Measurements from ENCODE around the gene ELP1.

ELP1 gene

DNA sequence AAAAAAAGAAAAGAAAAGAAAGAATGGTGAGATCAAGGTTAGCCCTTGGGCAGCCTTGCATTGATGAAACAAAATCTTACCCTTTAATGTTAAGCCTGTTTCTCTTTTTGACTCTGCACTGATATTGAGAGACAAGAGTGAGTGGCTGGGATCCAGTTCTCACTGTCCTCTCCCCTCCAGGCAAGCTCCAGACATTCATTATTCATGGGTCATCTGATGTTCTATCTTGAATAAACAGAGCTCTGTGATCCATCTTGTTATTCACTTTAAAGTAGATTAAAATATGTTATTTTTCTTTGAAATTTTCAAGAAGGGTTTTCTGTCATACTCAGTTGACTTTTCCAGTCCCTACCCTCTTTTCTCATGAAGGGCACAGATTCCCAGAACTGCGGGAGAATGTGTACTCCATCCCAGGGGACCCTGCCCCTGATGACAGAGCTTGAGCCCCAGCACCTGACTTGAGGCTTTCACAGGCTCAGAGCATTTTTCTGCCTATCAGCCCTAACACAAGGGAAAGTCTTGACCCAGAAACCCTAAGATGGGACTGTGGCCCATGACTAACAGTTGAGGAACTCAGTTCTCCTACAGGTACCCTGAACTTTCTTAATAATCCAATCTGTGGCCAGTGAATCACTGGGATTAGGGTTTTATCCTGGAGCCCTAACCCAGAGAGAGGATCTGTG is 102.3 kb downstream of the ELP1 start:
- DNase-seq (ENCODE audit: low read depth in 1 of 2, low spot score in 1 of 2) = no peak

DNA sequence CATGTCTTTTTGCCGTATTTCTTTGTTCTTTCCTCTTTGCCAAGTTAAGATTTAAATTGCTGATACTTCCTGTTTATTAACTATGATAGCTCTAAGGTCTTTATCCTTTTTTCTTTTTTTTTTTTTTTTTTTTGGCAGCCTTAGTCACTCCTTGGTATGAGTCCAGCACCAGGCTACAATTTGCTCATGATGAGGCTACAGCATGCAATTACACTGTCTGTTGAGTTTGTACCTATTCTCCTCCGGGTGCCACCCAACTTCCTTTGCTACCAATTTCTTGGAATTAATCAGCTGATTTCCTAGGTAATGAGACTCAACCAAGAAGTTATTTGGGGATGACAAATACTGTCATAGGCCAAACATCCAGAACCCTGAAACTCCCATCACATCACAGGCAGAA is 103.7 kb downstream of the ELP1 start:
- no peak for DNase-seq (ENCODE audit: low read depth in 1 of 2, low spot score in 1 of 2)

DNA sequence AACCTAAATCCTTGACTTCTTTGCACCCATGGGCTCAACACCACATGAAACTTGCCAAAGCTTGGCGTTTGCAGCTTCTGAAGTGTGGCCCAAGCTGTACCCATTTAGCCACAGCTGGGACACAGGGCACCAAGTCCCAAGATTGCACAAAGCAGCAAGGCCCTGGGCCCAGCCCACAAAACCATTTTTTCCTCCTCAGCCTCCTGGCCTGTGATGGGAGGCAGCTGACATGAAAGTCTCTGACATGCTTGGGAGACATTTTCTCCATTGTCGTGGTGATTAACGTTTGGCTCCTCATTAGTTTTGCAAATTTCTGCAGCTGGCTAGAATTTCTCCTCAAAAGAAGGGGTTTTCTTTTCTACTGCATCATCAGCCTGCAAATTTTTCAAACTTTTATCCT is 110.1 kb downstream of the ELP1 start:
- DNase-seq (ENCODE audit: low read depth in 1 of 2, low spot score in 1 of 2) = no peak
